ENCODE measurements around the gene ATP8B1.

The ATP8B1 gene

DNA sequence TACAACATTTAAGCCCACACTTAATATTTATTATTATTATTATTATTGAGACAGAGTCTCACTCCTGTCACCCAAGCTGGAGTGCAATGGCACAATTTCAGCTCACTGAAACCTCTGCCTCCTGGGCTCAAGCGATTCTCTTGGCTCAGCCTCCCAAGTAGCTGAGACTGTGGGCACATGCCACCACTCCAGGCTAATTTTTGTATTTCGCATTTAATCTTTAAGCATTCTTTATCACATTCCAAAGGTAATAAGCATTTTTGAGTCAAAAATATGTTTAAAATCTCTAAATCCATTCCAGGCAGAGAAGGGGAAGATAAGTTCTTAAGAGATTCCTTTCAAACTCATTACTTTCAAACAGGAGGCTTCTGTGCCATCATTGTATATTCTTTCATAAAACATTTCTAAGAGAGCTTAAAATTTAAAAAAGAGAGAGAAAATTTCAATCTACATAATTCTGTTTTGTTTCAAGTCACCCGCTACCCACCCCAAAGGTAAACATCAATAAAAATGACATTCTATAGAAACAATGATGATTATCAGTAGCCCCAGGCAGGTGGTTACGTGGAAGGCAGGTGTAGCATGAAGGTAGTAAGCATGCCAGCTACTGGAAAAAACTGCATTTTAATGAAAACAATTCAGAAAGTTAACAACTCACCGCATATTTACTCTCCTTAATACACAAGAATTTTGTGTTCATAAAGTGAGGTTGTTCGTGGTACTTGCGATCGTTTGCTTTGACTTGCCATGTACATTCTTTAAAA lies 97.1 kb downstream of the ATP8B1 start:
- no peak for DNase-seq
- in situ Hi-C loops (cut with HindIII; ENCODE audit: low pct_ligation_motif_present, low pct_unique_long_range_greater_than_20kb, low sequenced_read_pairs), result no loop called here

DNA sequence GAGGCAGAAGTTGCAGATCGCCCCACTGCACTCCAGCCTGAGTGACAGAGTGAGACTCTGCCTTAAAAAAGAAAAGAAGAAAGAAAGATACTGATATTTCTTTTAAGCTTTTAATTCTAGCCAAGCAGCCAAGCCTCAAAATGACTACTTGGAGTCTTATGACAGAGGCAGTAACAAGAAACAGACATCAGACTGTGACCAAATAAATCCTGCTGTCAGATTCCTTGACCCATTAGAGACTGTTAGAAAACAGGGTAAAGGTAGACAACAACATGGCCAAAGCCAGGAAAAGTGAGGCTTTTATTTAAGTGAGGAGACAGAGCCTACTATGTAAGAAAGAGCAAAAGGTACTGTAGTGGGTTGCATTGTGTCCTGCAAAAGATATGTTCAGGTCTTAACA lies 98.1 kb downstream of the ATP8B1 start:
- DNase-seq, result no peak
- in situ Hi-C loops (cut with HindIII; ENCODE audit: low pct_ligation_motif_present, low pct_unique_long_range_greater_than_20kb, low sequenced_read_pairs), result no loop called here

- DNase-seq, result no peak
- in situ Hi-C loops (cut with HindIII; ENCODE audit: low pct_ligation_motif_present, low pct_unique_long_range_greater_than_20kb, low sequenced_read_pairs), result no loop called here
Observed at GRCh38 chr18:57698571-57699276, 104.4 kb downstream of the ATP8B1 start.

GRCh38 chr18:57697426-57697825 lies 105.7 kb downstream of the ATP8B1 start:
- in situ Hi-C loops (cut with HindIII; ENCODE audit: low pct_ligation_motif_present, low pct_unique_long_range_greater_than_20kb, low sequenced_read_pairs), result no loop called here
- DNase-seq, result no peak

- DNase-seq, result no peak
- in situ Hi-C loops (cut with HindIII; ENCODE audit: low pct_ligation_motif_present, low pct_unique_long_range_greater_than_20kb, low sequenced_read_pairs), result no loop called here
Observed at GRCh38 chr18:57696271-57696670, 106.8 kb downstream of the ATP8B1 start.

GRCh38 chr18:57691363-57691762 lies 111.8 kb downstream of the ATP8B1 start:
- in situ Hi-C loops (cut with HindIII; ENCODE audit: low pct_ligation_motif_present, low pct_unique_long_range_greater_than_20kb, low sequenced_read_pairs), result no loop called here
- DNase-seq, result no peak

- no peak for DNase-seq
- in situ Hi-C loops (cut with HindIII; ENCODE audit: low pct_ligation_motif_present, low pct_unique_long_range_greater_than_20kb, low sequenced_read_pairs), result no loop called here
Observed at GRCh38 chr18:57687970-57688369, 115.1 kb downstream of the ATP8B1 start.

- DNase-seq, result no peak
Observed at GRCh38 chr18:57683470-57683869, 119.6 kb downstream of the ATP8B1 start.

GRCh38 chr18:57677262-57678211 lies 125.6 kb downstream of the ATP8B1 start:
- in situ Hi-C loops (cut with HindIII; ENCODE audit: low pct_ligation_motif_present, low pct_unique_long_range_greater_than_20kb, low sequenced_read_pairs), result no loop called here
- no peak for DNase-seq

More at GRCh38 chr18:57683470-57683869, 119.6 kb downstream of the ATP8B1 start:
- in situ Hi-C loops (cut with HindIII; ENCODE audit: low pct_ligation_motif_present, low pct_unique_long_range_greater_than_20kb, low sequenced_read_pairs), result no loop called here

DNA sequence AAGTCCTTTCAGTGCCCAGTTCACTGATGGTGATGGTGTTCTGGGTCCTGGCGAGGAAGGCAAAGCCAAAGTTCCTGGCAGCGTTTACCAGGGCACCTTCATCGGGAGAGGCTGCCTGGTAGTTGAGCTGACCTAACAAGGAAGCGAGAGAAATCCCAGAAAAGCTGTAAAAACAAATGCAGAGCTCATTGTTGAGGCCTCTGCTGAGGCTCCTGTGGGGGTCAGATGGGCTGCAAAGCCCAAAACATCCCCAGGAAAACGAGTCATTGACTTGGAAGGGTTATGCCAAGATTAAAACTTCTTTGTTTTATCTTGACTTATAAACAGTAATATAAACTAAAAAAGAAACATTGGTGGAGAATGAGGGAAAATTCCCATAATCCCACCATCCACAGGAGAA lies 128.2 kb downstream of the ATP8B1 start:
- in situ Hi-C loops (cut with HindIII; ENCODE audit: low pct_ligation_motif_present, low pct_unique_long_range_greater_than_20kb, low sequenced_read_pairs), result no loop called here
- DNase-seq, result no peak

- no peak for DNase-seq
- in situ Hi-C loops (cut with HindIII; ENCODE audit: low pct_ligation_motif_present, low pct_unique_long_range_greater_than_20kb, low sequenced_read_pairs), result no loop called here
Observed at GRCh38 chr18:57670046-57670445, 133.1 kb downstream of the ATP8B1 start.

- no peak for DNase-seq
- in situ Hi-C loops (cut with HindIII; ENCODE audit: low pct_ligation_motif_present, low pct_unique_long_range_greater_than_20kb, low sequenced_read_pairs), result no loop called here
Observed at GRCh38 chr18:57668021-57668420, 135.1 kb downstream of the ATP8B1 start.

DNA sequence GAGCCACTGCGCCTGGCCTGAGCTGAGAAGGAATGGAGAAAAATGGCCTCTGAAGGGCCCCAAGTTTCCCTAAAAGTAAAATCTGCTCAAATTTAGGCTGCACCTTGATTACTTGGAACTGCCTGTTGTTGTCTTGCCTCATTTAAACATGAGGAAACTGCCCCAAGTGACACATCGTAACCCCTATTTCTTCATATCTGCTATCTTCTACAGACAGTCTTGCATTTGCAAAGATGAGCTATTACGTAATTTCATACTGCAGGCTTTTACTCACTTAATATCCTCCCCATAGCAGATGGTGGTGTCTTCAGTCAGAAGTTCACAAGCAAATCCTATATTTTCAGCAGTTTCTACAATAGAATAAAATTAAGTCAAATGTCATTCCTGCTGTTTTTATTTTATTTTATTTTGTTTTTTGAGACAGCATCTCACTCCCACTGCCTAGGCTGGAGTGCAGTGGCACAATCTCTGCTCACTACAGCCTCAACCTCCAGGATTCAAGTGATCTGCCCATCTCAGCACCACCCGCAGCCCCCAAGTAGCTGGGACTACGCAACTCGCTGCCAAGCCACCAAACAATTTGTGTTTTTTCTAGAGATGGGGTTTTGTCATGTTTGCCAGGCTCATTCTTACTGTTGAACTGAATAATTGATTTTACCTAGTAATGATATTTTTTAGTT lies 136.2 kb downstream of the ATP8B1 start:
- DNase-seq, result no peak
- in situ Hi-C loops (cut with HindIII; ENCODE audit: low pct_ligation_motif_present, low pct_unique_long_range_greater_than_20kb, low sequenced_read_pairs), result no loop called here

DNA sequence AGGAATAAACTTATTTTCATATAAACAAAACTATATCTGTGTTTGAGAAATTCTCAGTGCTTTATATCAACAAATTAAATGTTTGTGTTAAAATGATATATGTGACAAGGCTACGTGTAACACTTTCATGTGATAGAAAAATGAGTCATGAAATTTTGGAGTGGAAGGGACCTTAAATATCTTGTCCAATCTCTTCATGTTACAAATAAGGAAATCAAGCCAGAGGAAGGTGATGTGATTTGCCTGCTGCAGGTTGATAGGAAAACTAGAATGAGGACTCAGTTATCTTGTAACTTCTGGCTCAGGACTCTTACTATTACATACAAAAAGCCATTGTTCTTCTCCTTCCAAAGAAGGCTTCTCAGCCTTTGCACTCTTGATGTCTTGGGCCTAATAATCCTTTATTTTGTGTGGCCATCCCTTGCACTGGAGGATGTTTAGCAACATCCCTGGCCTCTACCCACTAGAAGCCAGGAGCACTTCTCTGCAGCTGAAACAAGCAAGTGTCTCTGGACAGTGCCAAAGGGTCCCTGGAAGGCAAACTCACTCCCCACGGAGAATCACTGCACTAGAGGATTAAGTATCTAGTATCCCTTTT lies 138.4 kb downstream of the ATP8B1 start:
- no peak for DNase-seq
- in situ Hi-C loops (cut with HindIII; ENCODE audit: low pct_ligation_motif_present, low pct_unique_long_range_greater_than_20kb, low sequenced_read_pairs), result no loop called here

GRCh38 chr18:57660961-57661360 lies 142.2 kb downstream of the ATP8B1 start:
- in situ Hi-C loops (cut with HindIII; ENCODE audit: low pct_ligation_motif_present, low pct_unique_long_range_greater_than_20kb, low sequenced_read_pairs), result no loop called here

GRCh38 chr18:57659460-57660102 lies 143.5 kb downstream of the ATP8B1 start:
- in situ Hi-C loops (cut with HindIII; ENCODE audit: low pct_ligation_motif_present, low pct_unique_long_range_greater_than_20kb, low sequenced_read_pairs), result no loop called here
- no peak for DNase-seq

More at GRCh38 chr18:57660961-57661360, 142.2 kb downstream of the ATP8B1 start:
- DNase-seq, result no peak

DNA sequence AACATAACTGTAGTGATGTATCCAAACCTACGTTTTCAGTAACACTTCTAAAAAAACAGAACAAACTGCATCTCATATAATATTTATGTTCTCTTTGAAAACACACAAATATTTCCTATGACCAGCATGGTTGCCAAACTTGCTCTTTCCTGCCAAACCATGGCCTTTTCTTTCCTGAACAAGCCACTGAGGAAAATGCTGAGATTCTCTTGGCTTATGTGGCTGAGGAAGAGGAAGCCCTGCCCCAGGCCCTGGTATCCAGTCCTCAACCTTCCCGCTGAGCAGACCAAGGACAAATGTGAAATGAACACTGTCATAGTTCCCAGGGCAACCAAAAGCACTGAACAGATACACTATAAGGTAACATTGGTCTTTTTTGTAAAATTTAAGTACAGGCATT lies 145.6 kb downstream of the ATP8B1 start:
- in situ Hi-C loops (cut with HindIII; ENCODE audit: low pct_ligation_motif_present, low pct_unique_long_range_greater_than_20kb, low sequenced_read_pairs), result no loop called here
- no peak for DNase-seq

- no peak for DNase-seq
- in situ Hi-C loops (cut with HindIII; ENCODE audit: low pct_ligation_motif_present, low pct_unique_long_range_greater_than_20kb, low sequenced_read_pairs), result no loop called here
Observed at GRCh38 chr18:57655740-57656139, 147.4 kb downstream of the ATP8B1 start.
